ENCODE data around the gene DMBX1. TPM values are rescaled to one million over a fixed set of nuclear protein-coding genes. Genes with fewer than 3 reads are reported as not detected.
A peak's percentile ranks its signal among the peaks of the same experiment; 100 is the strongest.

DMBX1 gene
- polyA plus RNA-seq, 1 of the 3 experiments (the other 2 are of a cell fraction): not detected

- DNase-seq: peak; percentile 81
- no peaks in the 10 kb centered on the region for H3F3A ChIP-seq (replicated peaks; ENCODE audit: insufficient read depth)
- 40% methylated on average over 18 of the region's 20 CpGs for whole genome bisulfite sequencing (ENCODE audit: low lambda C conversion rate)
- no peaks in the 10 kb centered on the region for H4K20me1 ChIP-seq (ENCODE audit: insufficient read depth)
- ChIA-PET POLR2A (no interaction called here), CTCF (interaction anchor here (6.6 to 10.6 kb wide), 2 partner anchors 29 to 57 kb away, joined by 79 to 158 read pairs; a partner anchor contains a TSS)
- H3K4me2 ChIP-seq: no peak overlapping the region
- no peak for TF ChIP-seq NRF1 (IDR thresholded peaks at IDR 0.05; ENCODE audit: low read depth, low read length)
- TF ChIP-seq TAF1 (IDR thresholded peaks at IDR 0.05; ENCODE audit: borderline replicate concordance, low read depth, low read length): no peak
- TF ChIP-seq GATA2 (CRISPR knock-in tag; IDR thresholded peaks at IDR 0.05): peak; percentile 92
- H3K36me3 ChIP-seq (replicated peaks in 1 of 2; ENCODE audit: control insufficient read depth in 1 of 2, insufficient read depth in 2 of 2, low read length in 1 of 2): no peaks in the 10 kb centered on the region
- H3K9me3 ChIP-seq: no peaks in the 10 kb centered on the region
- H3K27ac ChIP-seq (ENCODE audit: low read depth in 2 of 2, low read length in 1 of 2): no peak overlapping the region
- no peak overlapping the region; a peak in 1 of 4 replicates for H3K4me3 ChIP-seq (ENCODE audit: low read depth in 2 of 2, low read length in 1 of 2)
- peaks cover 0 to 9% of the 10 kb centered on the region in 2 experiments; a peak in 1 of 4 replicates for H3K4me1 ChIP-seq (ENCODE audit: control insufficient read depth in 1 of 2, insufficient read depth in 2 of 2, low read depth in 1 of 2, low read length in 1 of 2)
- H3K9ac ChIP-seq: no peak overlapping the region
- H3K9me2 ChIP-seq: no peaks in the 10 kb centered on the region
- no peaks in the 10 kb centered on the region for H3K79me2 ChIP-seq (ENCODE audit: insufficient read depth)
- H3K27me3 ChIP-seq (ENCODE audit: insufficient read depth): no peaks in the 10 kb centered on the region
- H2AFZ ChIP-seq (ENCODE audit: low read depth): no peak overlapping the region
These were observed 15.1 kb upstream of the DMBX1 start for GRCh38 chr1:46474570-46474969.

GRCh38 chr1:46476673-46477072 lies 13.0 kb upstream of the DMBX1 start:
- Histone ChIP-seq H3K4me1 (ENCODE audit: control insufficient read depth in 1 of 2, insufficient read depth in 2 of 2, low read depth in 1 of 2, low read length in 1 of 2) (peaks cover 0 to 9% of the 10 kb centered on the region in 2 experiments; a peak in 1 of 4 replicates), H3K79me2 (ENCODE audit: insufficient read depth) (no peaks in the 10 kb centered on the region), H3K4me2 (no peak overlapping the region), H3K9ac (no peak overlapping the region), H3K27ac (ENCODE audit: low read depth in 2 of 2, low read length in 1 of 2) (no peak overlapping the region), H3F3A (replicated peaks; ENCODE audit: insufficient read depth) (no peaks in the 10 kb centered on the region), H3K4me3 (ENCODE audit: low read depth in 2 of 2, low read length in 1 of 2) (no peak overlapping the region), H3K9me3 (no peaks in the 10 kb centered on the region), H4K20me1 (ENCODE audit: insufficient read depth) (no peaks in the 10 kb centered on the region), H2AFZ (ENCODE audit: low read depth) (no peak overlapping the region), H3K36me3 (replicated peaks in 1 of 2; ENCODE audit: control insufficient read depth in 1 of 2, insufficient read depth in 2 of 2, low read length in 1 of 2) (no peaks in the 10 kb centered on the region), H3K27me3 (ENCODE audit: insufficient read depth) (no peaks in the 10 kb centered on the region), H3K9me2 (no peaks in the 10 kb centered on the region)
- DNase-seq: no peak
- ChIA-PET POLR2A (no interaction called here), CTCF (interaction anchor here (0.6 to 10.6 kb wide), 25 partner anchors 10 to 249 kb away, joined by 3 to 158 read pairs (median 8); partner anchors contain the start of gene DMBX1)
- 100% methylated on average over 1 of the region's 2 CpGs for WGBS (ENCODE audit: low lambda C conversion rate)
- TF ChIP-seq MAX (IDR thresholded peaks at IDR 0.05; ENCODE audit: low read depth): no peak
- TF ChIP-seq USF2 (IDR thresholded peaks at IDR 0.05; ENCODE audit: borderline replicate concordance, low read depth, low read length): no peak
- TF ChIP-seq FOXJ3 (CRISPR knock-in tag; IDR thresholded peaks at IDR 0.05): no peak
- no peak for TF ChIP-seq MEF2A (IDR thresholded peaks at IDR 0.05; ENCODE audit: borderline replicate concordance, low read depth)
- TF ChIP-seq JUND (IDR thresholded peaks at IDR 0.05): no peak
- TF ChIP-seq TEAD4 (IDR thresholded peaks at IDR 0.05; ENCODE audit: borderline replicate concordance, insufficient read depth): no peak
- TF ChIP-seq MXI1 (IDR thresholded peaks at IDR 0.05; ENCODE audit: low read depth, low read length): no peak
- no peak for TF ChIP-seq REST (IDR thresholded peaks at IDR 0.05; ENCODE audit: low read depth, low read length)
